Stromal cell of bone marrow (primary cell): Measurements from ENCODE around the gene RTN4.
"Not testable (repeated sequence)": the region's sequence is repeated elsewhere in the genome, so short reads cannot be mapped to it uniquely, and the experiment has no call there.

ENCODE experiments used
- DNase-seq: peaks from one replicate; pipeline ENCODE4 v3.0.0-alpha.2; 2012; ENCODE audit warnings: low read depth

RTN4 gene

DNA sequence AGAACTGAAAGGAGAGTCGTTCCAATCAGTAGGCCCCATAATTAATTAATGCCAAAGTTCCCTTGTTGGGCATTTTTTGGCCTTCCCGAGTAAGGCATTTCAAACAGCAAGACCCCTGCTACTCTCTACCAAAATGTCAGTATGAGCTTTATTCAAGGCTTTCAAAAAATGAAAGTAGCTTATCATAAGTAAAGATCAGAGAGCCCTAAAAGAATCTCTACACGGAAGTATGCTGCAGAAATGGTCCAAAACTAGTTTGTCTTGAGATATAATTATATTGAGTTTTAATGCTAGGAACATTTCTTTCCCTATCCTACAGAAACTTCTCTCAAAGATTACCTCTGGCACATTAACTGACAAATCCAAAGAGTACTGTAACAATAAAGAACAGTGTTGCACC, 43.9 kb downstream of the RTN4 start:
- DNase-seq, result no peak

GRCh38 chr2:55003706-55004639, 46.3 kb downstream of the RTN4 start:
- DNase-seq, result no peak

GRCh38 chr2:55001716-55002115, 48.5 kb downstream of the RTN4 start:
- DNase-seq, result no peak

GRCh38 chr2:55000341-55000740, 49.9 kb downstream of the RTN4 start:
- DNase-seq, result no peak

- peak; percentile 16 for DNase-seq
Observed at GRCh38 chr2:54999182-54999581, 51.1 kb downstream of the RTN4 start.

- no peak for DNase-seq
Observed at GRCh38 chr2:54997826-54998225, 52.4 kb downstream of the RTN4 start.

DNA sequence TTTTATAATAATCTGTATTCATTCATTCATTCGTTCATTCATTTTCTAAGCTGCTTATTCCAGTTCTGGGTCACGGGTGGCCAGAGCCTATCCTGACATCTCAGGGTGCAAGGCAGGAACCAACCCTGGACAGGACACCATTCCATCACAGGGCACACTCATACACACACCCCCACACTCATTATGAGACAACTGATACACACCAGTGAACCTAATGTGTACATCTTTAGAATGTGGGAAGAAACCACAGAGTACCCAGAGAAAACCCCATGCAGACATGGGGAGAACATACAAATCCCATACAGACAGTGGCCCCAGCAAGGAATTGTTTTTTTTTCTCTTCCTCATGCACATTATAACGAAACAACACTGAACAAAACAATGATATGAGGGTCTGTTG, 54.7 kb downstream of the RTN4 start:
- DNase-seq, result no peak

DNA sequence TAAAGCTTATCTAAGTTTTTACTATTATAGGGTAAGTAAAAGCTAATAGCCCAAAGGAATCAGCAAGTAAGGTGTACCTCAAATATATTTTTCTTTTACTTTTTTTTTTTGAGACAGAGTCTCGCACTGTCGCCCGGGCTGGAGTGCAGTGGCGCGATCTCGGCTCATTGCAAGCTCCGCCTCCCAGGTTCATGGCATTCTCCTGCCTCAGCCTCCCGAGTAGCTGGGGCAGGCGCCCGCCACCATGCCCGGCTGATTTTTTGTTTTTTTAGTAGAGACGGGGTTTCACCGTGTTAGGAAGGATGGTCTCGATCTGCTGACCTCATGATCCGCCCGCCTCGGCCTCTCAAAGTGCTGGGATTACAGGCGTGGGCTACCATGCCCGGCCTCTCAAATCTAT, 59.6 kb downstream of the RTN4 start:
- DNase-seq, result not testable (repeated sequence)

GRCh38 chr2:54988612-54989011, 61.6 kb downstream of the RTN4 start:
- DNase-seq, result no peak

- no peak for DNase-seq
Observed at GRCh38 chr2:54986264-54986663, 64.0 kb downstream of the RTN4 start.

GRCh38 chr2:54984476-54984875, 65.8 kb downstream of the RTN4 start:
- DNase-seq, result no peak

DNA sequence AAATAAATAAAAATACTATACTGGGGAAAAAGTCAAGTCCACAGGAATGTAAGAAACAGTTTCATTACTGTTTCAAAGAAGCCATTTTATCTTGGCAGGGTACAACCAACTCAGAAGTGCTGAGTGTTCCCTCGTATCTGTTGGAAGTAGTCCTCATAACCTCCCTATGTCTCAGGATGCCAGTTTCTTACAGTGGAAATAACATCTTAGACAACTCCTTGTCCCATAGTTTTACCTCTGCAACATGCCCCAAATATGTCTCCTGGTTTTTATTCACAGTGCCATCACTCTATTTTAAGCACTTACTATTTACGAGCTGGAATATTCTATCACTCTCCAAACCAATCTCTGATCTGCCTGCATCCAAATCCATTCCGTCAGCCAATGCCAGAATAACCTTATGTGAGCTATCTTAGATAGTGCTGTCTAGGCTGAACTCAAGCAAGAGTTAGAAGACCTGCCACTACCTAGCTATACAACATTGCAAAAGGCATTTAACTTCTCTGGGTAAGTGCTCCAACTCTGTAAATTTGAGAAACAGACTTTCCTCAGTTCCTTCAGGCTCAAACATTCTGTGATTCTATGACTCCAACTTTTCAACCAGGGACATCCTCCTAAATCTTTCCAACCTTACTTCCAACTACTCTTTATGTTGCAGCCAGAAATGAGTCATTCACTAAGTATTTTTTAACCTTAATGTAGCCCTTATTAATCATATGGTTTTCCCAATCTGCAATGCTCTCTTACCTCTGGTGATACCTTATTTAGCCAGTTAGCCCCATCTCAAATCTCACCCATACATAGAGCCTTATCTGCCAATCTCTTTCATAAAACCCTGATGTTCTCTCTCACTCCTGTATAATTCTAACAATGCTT, 66.7 kb downstream of the RTN4 start:
- no peak for DNase-seq

GRCh38 chr2:54981385-54981784, 68.9 kb downstream of the RTN4 start:
- no peak for DNase-seq

DNA sequence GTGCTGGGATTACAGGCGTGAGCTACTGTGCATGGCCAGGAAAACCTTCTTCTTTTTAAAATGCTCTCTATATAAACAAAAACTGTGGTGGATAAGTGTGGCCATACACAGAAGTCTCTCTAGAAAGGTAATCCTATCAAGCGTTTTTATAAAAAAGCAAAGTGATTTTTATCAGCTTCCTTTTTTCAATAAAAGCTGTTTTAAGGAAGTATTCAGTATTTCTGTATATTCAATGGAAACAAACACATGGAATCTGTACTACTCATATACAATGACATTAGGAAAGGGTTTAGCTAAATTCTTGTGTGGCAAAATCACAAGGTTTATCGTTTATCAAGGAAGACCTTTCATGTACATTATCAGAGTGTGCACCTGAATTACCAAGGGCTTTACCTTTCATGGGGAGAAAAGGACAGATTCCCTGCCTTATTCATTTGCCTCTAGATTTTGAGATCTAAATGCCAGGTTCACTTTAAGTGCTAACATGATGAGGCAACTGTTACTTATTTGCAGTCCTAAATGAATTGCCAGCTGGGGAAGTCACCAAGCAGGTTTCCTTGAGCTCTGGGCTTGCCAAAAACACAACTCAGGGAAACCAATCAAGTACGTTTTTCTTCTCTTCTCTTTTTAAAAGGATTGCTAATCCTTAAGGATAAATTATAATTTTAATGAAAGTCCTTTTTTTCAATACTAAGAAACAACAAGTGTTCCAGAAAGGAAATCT, 70.8 kb downstream of the RTN4 start:
- no peak for DNase-seq

GRCh38 chr2:54977149-54977548, 73.1 kb downstream of the RTN4 start:
- DNase-seq, result no peak

DNA sequence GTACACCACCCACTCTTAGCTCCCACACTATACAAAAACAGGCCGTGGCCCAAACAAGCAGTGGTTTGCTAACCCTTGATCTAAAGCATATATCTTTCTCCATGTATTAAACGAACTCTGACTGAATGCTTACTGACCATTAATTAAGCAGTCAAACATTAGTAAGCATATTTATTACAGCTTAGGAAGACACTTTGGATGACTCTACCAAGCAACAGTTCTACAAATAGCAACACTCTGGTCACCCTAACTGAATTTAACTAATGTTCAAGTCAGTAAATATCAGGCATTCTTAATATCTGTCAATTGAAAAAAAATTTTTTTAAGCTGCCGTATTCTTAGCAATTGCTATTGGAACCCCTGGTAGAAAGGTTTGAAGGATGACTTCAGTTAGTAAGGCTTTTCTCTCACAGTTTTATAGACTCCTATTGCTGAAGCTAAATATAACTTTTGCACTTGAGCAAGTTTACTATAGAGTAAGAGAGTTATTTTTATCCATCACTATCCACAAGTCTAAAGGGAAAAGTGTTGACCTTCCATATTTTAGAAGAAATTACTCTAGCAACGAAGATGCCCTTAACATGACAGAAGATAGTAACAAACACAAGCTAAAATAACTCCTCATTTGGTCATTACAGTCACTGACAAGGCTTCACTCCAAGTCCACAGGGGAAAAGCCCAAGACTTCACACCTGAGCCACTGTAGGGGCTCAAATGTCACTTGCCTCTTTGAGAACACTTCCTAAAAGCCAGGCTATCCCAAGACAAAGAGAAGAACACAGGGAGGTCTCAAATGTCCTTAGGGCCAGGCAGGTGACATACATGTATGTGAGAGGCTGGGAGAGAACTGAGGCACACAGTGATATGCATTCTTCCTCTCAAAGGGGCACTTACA, 74.4 kb downstream of the RTN4 start:
- no peak for DNase-seq

DNA sequence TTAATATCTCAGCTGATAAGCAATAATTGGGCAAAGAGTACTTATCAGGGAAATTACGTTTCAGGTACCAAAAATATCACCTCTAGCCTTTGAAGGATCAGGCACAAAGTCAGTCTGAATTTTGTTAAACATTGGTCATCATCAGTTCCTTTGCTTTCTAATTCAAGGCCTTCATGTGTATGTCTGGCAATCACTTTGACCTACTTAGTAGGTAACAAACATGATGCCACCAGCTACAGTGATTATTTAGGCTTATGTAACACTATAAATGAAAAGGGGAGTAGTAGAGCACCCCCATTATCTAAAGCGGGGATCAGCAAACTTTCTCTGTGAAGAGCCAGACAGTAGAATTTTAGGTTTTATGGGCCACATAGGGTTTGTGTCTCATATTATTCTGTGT, 75.1 kb downstream of the RTN4 start:
- DNase-seq, result no peak

DNA sequence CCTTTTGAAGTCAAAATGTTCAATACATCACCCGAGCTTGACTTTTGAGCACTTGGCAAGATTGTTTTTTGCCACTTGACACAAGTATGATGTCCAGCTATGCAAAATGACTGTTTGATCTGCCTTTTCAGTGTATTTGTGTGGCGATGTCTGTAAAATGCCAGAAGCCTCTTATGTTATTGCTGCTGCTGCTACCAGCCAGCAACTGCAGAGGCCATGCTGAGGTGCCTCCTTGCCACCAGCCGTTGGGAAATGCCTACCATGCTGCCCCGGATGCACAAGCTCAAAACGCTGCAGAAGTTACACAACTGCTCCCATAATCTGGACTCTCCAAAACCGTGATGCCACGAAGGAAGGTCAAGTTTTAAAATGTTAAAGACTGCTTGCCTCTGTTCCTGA, 80.3 kb downstream of the RTN4 start:
- no peak for DNase-seq

- no peak for DNase-seq
Observed at GRCh38 chr2:54969295-54969939, 80.8 kb downstream of the RTN4 start.

GRCh38 chr2:54968561-54969218, 81.6 kb downstream of the RTN4 start:
- no peak for DNase-seq
